Limb (tissue), 2 donors: Measurements from ENCODE around the gene CCDC174.

ENCODE experiments used
- DNase-seq, 2 donors: peaks; one replicate each; pipeline ENCODE4 v3.0.0-alpha.2; 2016; ENCODE audit errors: extremely low spot score in 2 of 2

Gene CCDC174

GRCh38 chr3:14625443-14625842, 26.1 kb upstream of the CCDC174 start:
- no peak for DNase-seq

- DNase-seq = no peak
Measured at GRCh38 chr3:14627815-14628214, 23.7 kb upstream of the CCDC174 start.

- no peak for DNase-seq
Measured at GRCh38 chr3:14628406-14628805, 23.2 kb upstream of the CCDC174 start.

- no peak for DNase-seq
Measured at GRCh38 chr3:14630404-14631100, 21.0 kb upstream of the CCDC174 start.

- DNase-seq = no peak
Measured at GRCh38 chr3:14631101-14631497, 20.5 kb upstream of the CCDC174 start.

- no peak for DNase-seq
Measured at GRCh38 chr3:14631687-14632441, 19.7 kb upstream of the CCDC174 start.

GRCh38 chr3:14632442-14632930, 19.1 kb upstream of the CCDC174 start:
- DNase-seq = no peak

GRCh38 chr3:14633417-14633816, 18.1 kb upstream of the CCDC174 start:
- no peak for DNase-seq

- peak in 1 of 2 donors; percentile 42 for DNase-seq
Measured at GRCh38 chr3:14633819-14634424, 17.6 kb upstream of the CCDC174 start.

- no peak for DNase-seq
Measured at GRCh38 chr3:14634763-14635400, 16.7 kb upstream of the CCDC174 start.

GRCh38 chr3:14636496-14637087, 15.0 kb upstream of the CCDC174 start:
- DNase-seq = no peak

GRCh38 chr3:14640157-14640562, 11.4 kb upstream of the CCDC174 start:
- DNase-seq = no peak

- no peak for DNase-seq
Measured at GRCh38 chr3:14640734-14641133, 10.8 kb upstream of the CCDC174 start.

GRCh38 chr3:14641346-14641745, 10.2 kb upstream of the CCDC174 start:
- no peak for DNase-seq

GRCh38 chr3:14645453-14645852, 6.1 kb upstream of the CCDC174 start:
- no peak for DNase-seq

GRCh38 chr3:14646131-14646573, 5.4 kb upstream of the CCDC174 start:
- DNase-seq = no peak

- DNase-seq = no peak
Measured at GRCh38 chr3:14646589-14647413, 4.8 kb upstream of the CCDC174 start.

GRCh38 chr3:14647976-14648955, 3.3 kb upstream of the CCDC174 start:
- DNase-seq = no peak

GRCh38 chr3:14649466-14649865, 2.1 kb upstream of the CCDC174 start:
- DNase-seq = no peak
